K562 (cell line): ENCODE data around the gene PRICKLE4. TPM values are rescaled to one million over a fixed set of nuclear protein-coding genes. Genes with fewer than 3 reads are reported as not detected.
A peak's percentile ranks its signal among the peaks of the same experiment; 100 is the strongest.

Experiments used
- CEBPG ChIP-seq, 3 experiments: fragments of 200-800 bp in 1 of 3; sonication (Bioruptor generic) in 1 of 3; sonication (generic) in 1 of 3; formaldehyde crosslinking in 1 of 3; IDR thresholded peaks in 2 of 3; conservative IDR thresholded peaks in 1 of 3; 2 replicates each; pipeline versions ENCODE4 v1.6.1 to v1.8.0; 2016 to 2022; ENCODE audit warnings: missing compliant biosample characterization in 2 of 3, missing genetic modification characterization in 2 of 3, mild to moderate bottlenecking in 1 of 3, missing genetic modification reagents in 1 of 3
- ESRRA ChIP-seq: fragments of 450-650 bp; IDR thresholded peaks from 2 replicates; pipeline ENCODE4 v1.6.1; 2014; ENCODE audit warnings: low read depth, mild to moderate bottlenecking, moderate library complexity, borderline replicate concordance
- FOXJ2 ChIP-seq: fragments of 200-800 bp; sonication (Bioruptor generic); IDR thresholded peaks from 2 replicates; pipeline ENCODE4 v1.6.1; 2016; ENCODE audit warnings: missing genetic modification characterization, missing compliant biosample characterization
- HCFC1 ChIP-seq: IDR thresholded peaks from 2 replicates; pipeline ENCODE4 v1.6.1; 2012; ENCODE audit warnings: low read depth, low read length, improper control_type of control experiment
- KAT7 ChIP-seq: sonication (generic); formaldehyde crosslinking; IDR thresholded peaks from 2 replicates; pipeline ENCODE4 v1.8.0; 2022; ENCODE audit warnings: missing genetic modification reagents, mild to moderate bottlenecking, borderline replicate concordance
- KLF13 ChIP-seq: fragments of 450-650 bp; IDR thresholded peaks from 2 replicates; pipeline ENCODE4 v1.6.1; 2016; ENCODE audit warnings: missing genetic modification characterization, low read depth, mild to moderate bottlenecking, missing compliant biosample characterization, moderate library complexity, borderline replicate concordance
- NEUROD1 ChIP-seq: fragments of 150-350 bp; IDR thresholded peaks from 2 replicates; pipeline ENCODE4 v1.6.1; 2014; ENCODE audit warnings: borderline replicate concordance, low read length, low read depth; ENCODE audit not compliant: partially characterized antibody
- NFE2 ChIP-seq: IDR thresholded peaks from 2 replicates; pipeline ENCODE4 v1.6.1; 2014; ENCODE audit warnings: antibody characterized with exemption, low read depth
- PBX2 ChIP-seq, 2 experiments: IDR thresholded peaks in 1 of 2; conservative IDR thresholded peaks in 1 of 2; 2 replicates each; pipeline ENCODE4 v1.6.1; 2016; ENCODE audit warnings: low read depth in 2 of 2, mild to moderate bottlenecking in 1 of 2, missing compliant biosample characterization in 1 of 2, missing genetic modification characterization in 1 of 2, moderate library complexity in 1 of 2
- PYGO2 ChIP-seq: fragments of 450-650 bp; IDR thresholded peaks from 2 replicates; pipeline ENCODE4 v1.6.1; 2016; ENCODE audit warnings: mild to moderate bottlenecking, missing genetic modification characterization, moderate library complexity, missing compliant biosample characterization
- RBM17 ChIP-seq: fragments of 200-400 bp; formaldehyde crosslinking; IDR thresholded peaks from 2 replicates; pipeline ENCODE4 v1.6.1; 2017; ENCODE audit warnings: low read depth, mild to moderate bottlenecking, low read length, borderline replicate concordance
- ZEB2 ChIP-seq: fragments of 450-650 bp; IDR thresholded peaks from 2 replicates; pipeline ENCODE4 v1.6.1; 2016
- ZNF143 ChIP-seq: sonication (generic); formaldehyde crosslinking; IDR thresholded peaks from 2 replicates; pipeline ENCODE4 v1.9.0; 2022; ENCODE audit warnings: mild to moderate bottlenecking, missing genetic modification reagents
- ZNF75A ChIP-seq: fragments of 450-650 bp; formaldehyde crosslinking; IDR thresholded peaks from 2 replicates; pipeline ENCODE4 v1.4.0; 2020; ENCODE audit warnings: mild to moderate bottlenecking
- polyA plus RNA-seq, 8 experiments: library from polyadenylated mRNA; depleted of rRNA in 4 of 8; stranded (reverse) in 5 of 8; unstranded in 3 of 8; fragments of >200 nt; fragmentation: Nextera tagmentation in 2 of 8; fragmentation: Illumina TruSeq in 1 of 8; extraction: Ambion mirVana in 2 of 8; extraction: Trizol in 1 of 8; gene quantifications; 2 replicates each; pipeline versions ENCODE4 v1.2.1 to v1.2.3, GENCODE V29; 2011 to 2014; ENCODE audit warnings: inconsistent platforms in 1 of 8, missing spikeins in 1 of 8
- total RNA-seq, 7 experiments: library from RNA; depleted of rRNA in 6 of 7; stranded (reverse); fragments of >200 nt in 6 of 7; fragmentation: Illumina TruSeq in 2 of 7; extraction: Trizol in 2 of 7; gene quantifications; 2 replicates each; pipeline versions ENCODE4 v1.2.1 to v1.2.3, GENCODE V29; 2011 to 2021; ENCODE audit warnings: low replicate concordance in 1 of 7
- TF ChIP-seq, protein P1 (sequence below): fragments of 200-800 bp; sonication (Bioruptor generic); IDR thresholded peaks from 2 replicates; pipeline ENCODE4 v1.6.1; 2016; ENCODE audit warnings: missing genetic modification characterization, missing compliant biosample characterization
- TF ChIP-seq, protein P2 (sequence below): fragments of 250-450 bp; sonication (Bioruptor Pico); IDR thresholded peaks from 2 replicates; pipeline ENCODE4 v1.8.0; 2022; ENCODE audit warnings: inconsistent platforms

PRICKLE4 gene
- total and polyA plus RNA-seq, 9 of the 15 experiments (the other 6 are each of a cell fraction or from before 2014, with no cell fraction given): 0.20 to 0.32 (median 0.27) TPM; not detected in 6

- TF ChIP-seq, protein P1, sequence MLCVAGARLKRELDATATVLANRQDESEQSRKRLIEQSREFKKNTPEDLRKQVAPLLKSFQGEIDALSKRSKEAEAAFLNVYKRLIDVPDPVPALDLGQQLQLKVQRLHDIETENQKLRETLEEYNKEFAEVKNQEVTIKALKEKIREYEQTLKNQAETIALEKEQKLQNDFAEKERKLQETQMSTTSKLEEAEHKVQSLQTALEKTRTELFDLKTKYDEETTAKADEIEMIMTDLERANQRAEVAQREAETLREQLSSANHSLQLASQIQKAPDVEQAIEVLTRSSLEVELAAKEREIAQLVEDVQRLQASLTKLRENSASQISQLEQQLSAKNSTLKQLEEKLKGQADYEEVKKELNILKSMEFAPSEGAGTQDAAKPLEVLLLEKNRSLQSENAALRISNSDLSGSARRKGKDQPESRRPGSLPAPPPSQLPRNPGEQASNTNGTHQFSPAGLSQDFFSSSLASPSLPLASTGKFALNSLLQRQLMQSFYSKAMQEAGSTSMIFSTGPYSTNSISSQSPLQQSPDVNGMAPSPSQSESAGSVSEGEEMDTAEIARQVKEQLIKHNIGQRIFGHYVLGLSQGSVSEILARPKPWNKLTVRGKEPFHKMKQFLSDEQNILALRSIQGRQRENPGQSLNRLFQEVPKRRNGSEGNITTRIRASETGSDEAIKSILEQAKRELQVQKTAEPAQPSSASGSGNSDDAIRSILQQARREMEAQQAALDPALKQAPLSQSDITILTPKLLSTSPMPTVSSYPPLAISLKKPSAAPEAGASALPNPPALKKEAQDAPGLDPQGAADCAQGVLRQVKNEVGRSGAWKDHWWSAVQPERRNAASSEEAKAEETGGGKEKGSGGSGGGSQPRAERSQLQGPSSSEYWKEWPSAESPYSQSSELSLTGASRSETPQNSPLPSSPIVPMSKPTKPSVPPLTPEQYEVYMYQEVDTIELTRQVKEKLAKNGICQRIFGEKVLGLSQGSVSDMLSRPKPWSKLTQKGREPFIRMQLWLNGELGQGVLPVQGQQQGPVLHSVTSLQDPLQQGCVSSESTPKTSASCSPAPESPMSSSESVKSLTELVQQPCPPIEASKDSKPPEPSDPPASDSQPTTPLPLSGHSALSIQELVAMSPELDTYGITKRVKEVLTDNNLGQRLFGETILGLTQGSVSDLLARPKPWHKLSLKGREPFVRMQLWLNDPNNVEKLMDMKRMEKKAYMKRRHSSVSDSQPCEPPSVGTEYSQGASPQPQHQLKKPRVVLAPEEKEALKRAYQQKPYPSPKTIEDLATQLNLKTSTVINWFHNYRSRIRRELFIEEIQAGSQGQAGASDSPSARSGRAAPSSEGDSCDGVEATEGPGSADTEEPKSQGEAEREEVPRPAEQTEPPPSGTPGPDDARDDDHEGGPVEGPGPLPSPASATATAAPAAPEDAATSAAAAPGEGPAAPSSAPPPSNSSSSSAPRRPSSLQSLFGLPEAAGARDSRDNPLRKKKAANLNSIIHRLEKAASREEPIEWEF: no peak
- TF ChIP-seq FOXJ2 (tag): no peak
- no peak for TF ChIP-seq NFE2
- peak; percentile 58; the same call in 1 of the 2 replicates for TF ChIP-seq ESRRA
- no peak; the same call in 1 of the 2 replicates for TF ChIP-seq KLF13 (tag)
- TF ChIP-seq PYGO2 (tag): no peak
- no peak for TF ChIP-seq NEUROD1
- no peak for TF ChIP-seq CEBPG (CRISPR knock-in tag; IDR thresholded peaks at IDR 0.05)
- no peak for TF ChIP-seq CEBPG (tag; conservative IDR thresholded peaks at IDR 0.05 in 1 of 2, IDR thresholded peaks at IDR 0.05 in 1 of 2)
- TF ChIP-seq, protein P2, sequence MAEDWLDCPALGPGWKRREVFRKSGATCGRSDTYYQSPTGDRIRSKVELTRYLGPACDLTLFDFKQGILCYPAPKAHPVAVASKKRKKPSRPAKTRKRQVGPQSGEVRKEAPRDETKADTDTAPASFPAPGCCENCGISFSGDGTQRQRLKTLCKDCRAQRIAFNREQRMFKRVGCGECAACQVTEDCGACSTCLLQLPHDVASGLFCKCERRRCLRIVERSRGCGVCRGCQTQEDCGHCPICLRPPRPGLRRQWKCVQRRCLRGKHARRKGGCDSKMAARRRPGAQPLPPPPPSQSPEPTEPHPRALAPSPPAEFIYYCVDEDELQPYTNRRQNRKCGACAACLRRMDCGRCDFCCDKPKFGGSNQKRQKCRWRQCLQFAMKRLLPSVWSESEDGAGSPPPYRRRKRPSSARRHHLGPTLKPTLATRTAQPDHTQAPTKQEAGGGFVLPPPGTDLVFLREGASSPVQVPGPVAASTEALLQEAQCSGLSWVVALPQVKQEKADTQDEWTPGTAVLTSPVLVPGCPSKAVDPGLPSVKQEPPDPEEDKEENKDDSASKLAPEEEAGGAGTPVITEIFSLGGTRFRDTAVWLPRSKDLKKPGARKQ: no peak
- peak; percentile 53; the same call in 1 of the 2 replicates for TF ChIP-seq KAT7 (CRISPR knock-in tag)
- TF ChIP-seq HCFC1: 0 out of 2 replicates have a peak, but pooled peaks have one; percentile 26
- no peak for TF ChIP-seq PBX2 (CRISPR knock-in tag; IDR thresholded peaks at IDR 0.05; ENCODE audit: low read depth)
- TF ChIP-seq PBX2 (tag; conservative IDR thresholded peaks at IDR 0.05; ENCODE audit: low read depth): no peak
- TF ChIP-seq ZNF75A (CRISPR knock-in tag): no peak
- no peak for TF ChIP-seq ZEB2
- TF ChIP-seq ZNF143: no peak
- TF ChIP-seq RBM17: no peak
Measured at GRCh38 chr6:41786451-41787218, 6.1 kb downstream of the PRICKLE4 start (continued).
